ENCODE results near the gene TNK1. TPM values are rescaled to one million over a fixed set of nuclear protein-coding genes. Genes with fewer than 3 reads are reported as not detected.

Gene TNK1
- polyA plus RNA-seq, 3 donors = not detected

DNA sequence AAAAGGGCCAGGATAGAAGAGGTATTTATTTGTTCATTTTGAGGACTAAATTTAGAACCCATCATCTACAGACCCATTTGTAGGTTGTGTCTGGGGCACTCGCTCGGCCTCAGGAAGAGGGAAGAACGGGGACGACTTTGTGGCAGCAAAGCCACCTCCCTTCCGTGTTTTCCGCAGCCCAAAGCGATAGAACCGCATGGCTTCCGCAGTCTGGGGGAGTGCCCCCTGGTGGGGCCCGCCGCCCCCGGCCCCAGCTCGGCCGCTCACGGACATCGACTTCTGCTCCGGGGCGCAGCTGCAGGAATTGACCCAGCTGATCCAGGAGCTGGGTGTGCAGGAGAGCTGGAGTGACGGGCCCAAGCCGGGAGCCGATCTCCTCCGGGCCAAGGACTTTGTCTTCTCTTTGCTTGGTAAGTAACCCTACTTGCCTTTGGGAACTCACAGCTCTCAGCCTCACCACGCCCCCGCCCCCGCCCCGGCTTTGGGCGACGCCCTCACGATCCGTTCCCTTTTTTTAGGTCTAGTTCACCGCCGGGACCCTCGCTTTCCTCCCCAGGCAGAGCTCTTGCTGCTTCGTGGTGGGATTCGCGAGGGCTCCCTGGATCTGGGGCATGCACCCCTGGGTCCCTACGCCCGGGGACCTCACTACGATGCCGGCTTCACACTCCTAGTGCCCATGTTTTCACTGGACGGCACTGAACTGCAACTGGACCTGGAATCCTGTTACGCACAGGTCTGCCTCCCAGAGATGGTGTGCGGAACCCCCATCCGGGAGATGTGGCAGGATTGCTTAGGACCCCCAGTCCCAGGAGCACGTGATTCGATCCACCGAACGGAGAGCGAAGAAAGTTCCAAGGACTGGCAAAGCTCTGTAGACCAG lies 55.0 kb downstream of the TNK1 start:
- Mint-ChIP-seq H3K4me1 (peaks cover 50% of the 10 kb centered on the region), H3K27ac (peak overlapping the region; percentile 90 to 97 (median 94)), H3K36me3 (peaks cover 10 to 12% of the 10 kb centered on the region in 2 donors), H3K4me3 (peak overlapping the region; percentile 86 to 94), H3K9me3 (peaks cover 0 to 14% (median 8%) of the 10 kb centered on the region in 7 donors), H3K27me3 (ENCODE audit: low read depth in 3 of 3) (peaks cover 28 to 38% (median 30%) of the 10 kb centered on the region in 3 donors)
- H3K36me3 ChIP-seq (replicated peaks in 1 of 2; ENCODE audit: control insufficient read depth in 1 of 2, insufficient read depth in 2 of 2, low read length in 2 of 2) = no peaks in the 10 kb centered on the region
- peaks cover 29% of the 10 kb centered on the region for H4K20me1 ChIP-seq (ENCODE audit: insufficient read depth, low read length)
- peak overlapping the region; percentile 82 for H2AFZ ChIP-seq (ENCODE audit: insufficient read depth, low read depth, low read length, poor library complexity, severe bottlenecking)
- H3K9ac ChIP-seq (ENCODE audit: insufficient read depth, low read length, poor library complexity, severe bottlenecking) = peak overlapping the region; percentile 71
- peak overlapping the region; percentile 79 to 89 for H3K27ac ChIP-seq (ENCODE audit: low read depth in 1 of 2, low read length in 2 of 2)
- peaks cover 8% of the 10 kb centered on the region for H3K79me2 ChIP-seq (ENCODE audit: insufficient read depth, low read length)
- intact Hi-C loops (cut with micrococcal nuclease) = loop anchor here (1.0 to 10.0 kb wide), 7 partner anchors 32 to 249 kb away; partner anchors contain the start of genes POLR2A (in 2 of the 2), SENP3 (in 2 of the 2), MPDU1 (in 1 of the 2) and TMEM256 (in 1 of the 2)
- peaks cover 53 to 57% of the 10 kb centered on the region in 2 donors for H3K4me1 ChIP-seq (ENCODE audit: control insufficient read depth in 1 of 2, insufficient read depth in 2 of 2, low read length in 2 of 2)
- 10% methylated on average over 48 of the region's 49 CpGs for WGBS (ENCODE audit: insufficient coverage)
- peaks cover 0 to 14% of the 10 kb centered on the region in 2 donors for H3K9me3 ChIP-seq (replicated peaks in 1 of 2; ENCODE audit: control insufficient read depth in 1 of 2, insufficient read depth in 1 of 2, low read length in 2 of 2)
- H3K27me3 ChIP-seq (ENCODE audit: control insufficient read depth in 2 of 2, insufficient read depth in 2 of 2, low read length in 2 of 2) = peaks cover 19 to 25% of the 10 kb centered on the region in 2 donors
- peak overlapping the region; percentile 99 for H3K4me2 ChIP-seq (replicated peaks; ENCODE audit: extremely low read depth, low read length, poor library complexity, severe bottlenecking)
- H3K4me3 ChIP-seq (replicated peaks in 1 of 3; ENCODE audit: low read depth in 2 of 3, low read length in 3 of 3) = peak overlapping the region; percentile 77 to 95 (median 86)
- TF ChIP-seq, protein P1, sequence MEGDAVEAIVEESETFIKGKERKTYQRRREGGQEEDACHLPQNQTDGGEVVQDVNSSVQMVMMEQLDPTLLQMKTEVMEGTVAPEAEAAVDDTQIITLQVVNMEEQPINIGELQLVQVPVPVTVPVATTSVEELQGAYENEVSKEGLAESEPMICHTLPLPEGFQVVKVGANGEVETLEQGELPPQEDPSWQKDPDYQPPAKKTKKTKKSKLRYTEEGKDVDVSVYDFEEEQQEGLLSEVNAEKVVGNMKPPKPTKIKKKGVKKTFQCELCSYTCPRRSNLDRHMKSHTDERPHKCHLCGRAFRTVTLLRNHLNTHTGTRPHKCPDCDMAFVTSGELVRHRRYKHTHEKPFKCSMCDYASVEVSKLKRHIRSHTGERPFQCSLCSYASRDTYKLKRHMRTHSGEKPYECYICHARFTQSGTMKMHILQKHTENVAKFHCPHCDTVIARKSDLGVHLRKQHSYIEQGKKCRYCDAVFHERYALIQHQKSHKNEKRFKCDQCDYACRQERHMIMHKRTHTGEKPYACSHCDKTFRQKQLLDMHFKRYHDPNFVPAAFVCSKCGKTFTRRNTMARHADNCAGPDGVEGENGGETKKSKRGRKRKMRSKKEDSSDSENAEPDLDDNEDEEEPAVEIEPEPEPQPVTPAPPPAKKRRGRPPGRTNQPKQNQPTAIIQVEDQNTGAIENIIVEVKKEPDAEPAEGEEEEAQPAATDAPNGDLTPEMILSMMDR (IDR thresholded peaks at IDR 0.05) = peak; percentile 16
- DNase-seq = peak; percentile 44 to 67 (median 52)
